GM12865 (cell line): Measurements from ENCODE around the gene UBE2Q1.
A peak's percentile ranks its signal among the peaks of the same experiment; 100 is the strongest.

ENCODE experiments used
- DNase-seq: peaks from one replicate; pipeline ENCODE4 v3.0.0; 2010; ENCODE audit warnings: low read depth
- H3K4me3 ChIP-seq: 2 replicates; pipeline ENCODE4 v1.5.1; 2011; ENCODE audit warnings: mild to moderate bottlenecking, low read depth, low read length, control low read depth
- TF ChIP-seq, protein P1 (sequence below): IDR thresholded peaks from 2 replicates; pipeline ENCODE4 v1.5.1; 2011; ENCODE audit warnings: low read length, control low read depth, low read depth, inconsistent platforms; ENCODE audit not compliant: insufficient read depth; ENCODE audit errors: missing control alignments

The UBE2Q1 gene

DNA sequence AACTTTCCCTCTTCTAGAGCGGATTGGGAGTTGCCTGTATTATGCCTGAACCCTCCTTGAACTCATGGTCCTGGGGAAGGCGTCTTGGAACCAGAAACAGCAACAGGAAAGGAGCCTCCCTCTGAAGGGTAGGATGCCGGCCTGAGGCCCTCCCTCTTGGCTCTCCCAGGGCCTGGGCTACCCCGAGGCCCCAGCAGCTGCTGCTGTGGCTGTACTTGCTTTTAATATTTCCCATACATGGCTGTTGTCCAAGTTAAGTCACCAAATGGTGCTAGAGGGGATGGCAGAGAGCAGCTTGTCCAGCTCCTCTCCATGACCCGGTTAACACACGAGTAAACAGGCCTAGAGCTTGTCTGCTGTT is 19.6 kb upstream of the UBE2Q1 start:
- no peak for DNase-seq
- TF ChIP-seq, protein P1, sequence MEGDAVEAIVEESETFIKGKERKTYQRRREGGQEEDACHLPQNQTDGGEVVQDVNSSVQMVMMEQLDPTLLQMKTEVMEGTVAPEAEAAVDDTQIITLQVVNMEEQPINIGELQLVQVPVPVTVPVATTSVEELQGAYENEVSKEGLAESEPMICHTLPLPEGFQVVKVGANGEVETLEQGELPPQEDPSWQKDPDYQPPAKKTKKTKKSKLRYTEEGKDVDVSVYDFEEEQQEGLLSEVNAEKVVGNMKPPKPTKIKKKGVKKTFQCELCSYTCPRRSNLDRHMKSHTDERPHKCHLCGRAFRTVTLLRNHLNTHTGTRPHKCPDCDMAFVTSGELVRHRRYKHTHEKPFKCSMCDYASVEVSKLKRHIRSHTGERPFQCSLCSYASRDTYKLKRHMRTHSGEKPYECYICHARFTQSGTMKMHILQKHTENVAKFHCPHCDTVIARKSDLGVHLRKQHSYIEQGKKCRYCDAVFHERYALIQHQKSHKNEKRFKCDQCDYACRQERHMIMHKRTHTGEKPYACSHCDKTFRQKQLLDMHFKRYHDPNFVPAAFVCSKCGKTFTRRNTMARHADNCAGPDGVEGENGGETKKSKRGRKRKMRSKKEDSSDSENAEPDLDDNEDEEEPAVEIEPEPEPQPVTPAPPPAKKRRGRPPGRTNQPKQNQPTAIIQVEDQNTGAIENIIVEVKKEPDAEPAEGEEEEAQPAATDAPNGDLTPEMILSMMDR, result no peak
- no peak overlapping the region for H3K4me3 ChIP-seq

GRCh38 chr1:154577346-154578057 is 19.0 kb upstream of the UBE2Q1 start:
- TF ChIP-seq, protein P1, result no peak
- H3K4me3 ChIP-seq, result no peak overlapping the region

GRCh38 chr1:154575951-154576566 is 17.6 kb upstream of the UBE2Q1 start:
- no peak for DNase-seq
- H3K4me3 ChIP-seq, result no peak overlapping the region
- TF ChIP-seq, protein P1, result no peak

More at GRCh38 chr1:154577346-154578057, 19.0 kb upstream of the UBE2Q1 start:
- peak; percentile 15 for DNase-seq

GRCh38 chr1:154575147-154575927 is 16.9 kb upstream of the UBE2Q1 start:
- H3K4me3 ChIP-seq, result no peak overlapping the region
- DNase-seq, result no peak
- TF ChIP-seq, protein P1, result no peak

DNA sequence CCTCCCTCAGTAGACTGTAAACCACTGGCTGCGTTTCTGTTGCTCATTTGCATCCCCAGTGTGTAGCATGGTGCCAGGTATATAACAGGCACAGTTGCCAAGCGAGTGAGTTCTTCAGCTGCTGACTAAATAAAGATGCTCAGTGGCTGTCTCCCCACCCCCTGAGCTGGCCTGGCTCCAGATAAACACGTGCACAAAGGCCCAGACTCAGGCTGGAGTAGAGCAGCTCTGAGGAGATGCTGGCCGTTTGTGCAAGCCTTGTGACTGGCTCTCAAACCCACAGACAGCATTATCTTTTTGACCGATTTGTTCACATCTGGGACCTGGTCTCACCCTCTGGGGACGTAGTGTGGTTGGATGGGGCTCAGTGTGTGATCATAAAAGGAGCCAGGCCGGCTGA is 16.3 kb upstream of the UBE2Q1 start:
- DNase-seq, result peak; percentile 31
- TF ChIP-seq, protein P1, result no peak
- H3K4me3 ChIP-seq, result no peak overlapping the region

- DNase-seq, result no peak
- TF ChIP-seq, protein P1, result no peak
- H3K4me3 ChIP-seq, result no peak overlapping the region
These were observed 14.7 kb upstream of the UBE2Q1 start for GRCh38 chr1:154573168-154573510.
